T-helper 17 cell (primary cell): Measurements from ENCODE around the gene RPP38. TPM values are rescaled to one million over a fixed set of nuclear protein-coding genes. Genes with fewer than 3 reads are reported as not detected.

Experiments
- ATAC-seq: fragments of 150-1000 bp; cut with Tn5 transposase; 2 replicates; pipeline ENCODE4 v1.10.0; 2021; ENCODE audit warnings: mild to moderate bottlenecking, moderate library complexity
- DNase-seq, 3 donors: peaks; one replicate each; pipeline versions ENCODE4 v3.0.0 to v3.0.0-alpha.2; 2020 to 2021
- H3K9me3 ChIP-seq: one replicate; pipeline ENCODE4 v1.7.0; 2013; ENCODE audit warnings: low read length, mild to moderate bottlenecking; ENCODE audit not compliant: control insufficient read depth, poor library complexity, severe bottlenecking
- H3K27ac Mint-ChIP-seq: one replicate; pipeline ENCODE4 v1.8.0; 2022; ENCODE audit warnings: mild to moderate bottlenecking, moderate library complexity, mixed read lengths
- H3K27me3 Mint-ChIP-seq: one replicate; pipeline ENCODE4 v1.8.0; 2022; ENCODE audit warnings: mixed read lengths
- H3K36me3 Mint-ChIP-seq: one replicate; pipeline ENCODE4 v1.8.0; 2022; ENCODE audit warnings: low read depth, mixed read lengths
- H3K4me1 Mint-ChIP-seq: one replicate; pipeline ENCODE4 v1.8.0; 2022; ENCODE audit warnings: mild to moderate bottlenecking, mixed read lengths
- H3K4me3 Mint-ChIP-seq: one replicate; pipeline ENCODE4 v1.8.0; 2022; ENCODE audit warnings: mild to moderate bottlenecking, moderate library complexity, mixed read lengths
- total RNA-seq, 4 donors: library from RNA in 2 of 4; stranded (reverse) in 2 of 4; gene quantifications; one replicate each; pipeline ENCODE4 v1.2.3 and lab custom pipeline; 2022 to 2026

Gene RPP38
- total RNA-seq, 2 donors from 2014 or later: 12.1 to 14.3 TPM

DNA sequence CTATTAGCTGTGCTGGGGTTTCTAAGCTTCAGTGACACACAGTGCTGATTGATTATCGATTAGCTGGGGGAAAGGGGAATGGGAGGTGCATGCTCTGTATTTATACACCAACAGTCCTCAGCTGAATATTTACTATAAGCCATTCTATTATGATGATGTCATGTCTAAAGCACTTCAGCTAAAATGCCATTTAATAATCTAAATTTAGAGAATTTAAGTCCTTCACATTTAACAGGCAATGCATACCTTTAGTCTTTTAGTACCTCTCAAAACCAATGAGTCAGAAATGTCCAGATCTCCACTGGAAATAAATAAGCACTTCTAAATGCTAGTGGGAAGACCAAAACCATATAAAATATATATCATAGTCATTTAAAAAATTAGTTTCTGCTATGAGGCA, 24.6 kb downstream of the RPP38 start:
- H3K27ac Mint-ChIP-seq: peak overlapping the region; percentile 27
- H3K9me3 ChIP-seq: no peaks in the 10 kb centered on the region
- DNase-seq (no peak), ATAC-seq (no peak)
- no peak overlapping the region for H3K4me3 Mint-ChIP-seq
- H3K27me3 Mint-ChIP-seq: no peaks in the 10 kb centered on the region
- peaks cover 12% of the 10 kb centered on the region for H3K4me1 Mint-ChIP-seq
- H3K36me3 Mint-ChIP-seq: peaks cover 8% of the 10 kb centered on the region

GRCh38 chr10:15122477-15123030, 25.4 kb downstream of the RPP38 start:
- Mint-ChIP-seq H3K27ac (peak overlapping the region; percentile 83), H3K4me3 (no peak overlapping the region), H3K4me1 (peaks cover 12% of the 10 kb centered on the region), H3K27me3 (no peaks in the 10 kb centered on the region), H3K36me3 (peaks cover 8% of the 10 kb centered on the region)
- ATAC-seq (peak; percentile 57), DNase-seq (no peak)
- H3K9me3 ChIP-seq: no peaks in the 10 kb centered on the region

DNA sequence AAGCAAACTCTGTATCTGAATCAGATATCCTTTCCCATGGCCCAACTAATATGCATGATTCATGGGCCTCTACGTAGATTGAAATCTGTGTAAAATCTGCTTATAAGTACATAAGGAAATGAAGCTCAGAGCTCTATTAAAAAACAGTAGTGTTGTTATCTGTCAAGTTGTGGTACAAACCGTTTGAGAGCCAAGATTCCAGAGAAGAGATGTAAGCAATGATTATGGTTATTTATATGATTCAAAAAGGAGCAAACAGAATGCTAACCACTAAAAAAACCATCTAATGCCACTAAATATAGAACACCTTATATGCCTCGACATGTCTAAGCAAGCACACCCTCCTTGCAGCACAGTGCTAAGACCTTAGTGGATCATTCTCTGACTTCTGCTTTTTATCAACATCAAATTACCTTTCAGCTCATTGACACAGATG, 26.6 kb downstream of the RPP38 start:
- no peaks in the 10 kb centered on the region for H3K9me3 ChIP-seq
- DNase-seq (no peak), ATAC-seq (peak; percentile 40)
- H3K4me1 Mint-ChIP-seq: peaks cover 16% of the 10 kb centered on the region
- H3K27me3 Mint-ChIP-seq: no peaks in the 10 kb centered on the region
- H3K27ac Mint-ChIP-seq: peak overlapping the region; percentile 83
- H3K36me3 Mint-ChIP-seq: peaks cover 12% of the 10 kb centered on the region
- H3K4me3 Mint-ChIP-seq: peak overlapping the region; percentile 55

DNA sequence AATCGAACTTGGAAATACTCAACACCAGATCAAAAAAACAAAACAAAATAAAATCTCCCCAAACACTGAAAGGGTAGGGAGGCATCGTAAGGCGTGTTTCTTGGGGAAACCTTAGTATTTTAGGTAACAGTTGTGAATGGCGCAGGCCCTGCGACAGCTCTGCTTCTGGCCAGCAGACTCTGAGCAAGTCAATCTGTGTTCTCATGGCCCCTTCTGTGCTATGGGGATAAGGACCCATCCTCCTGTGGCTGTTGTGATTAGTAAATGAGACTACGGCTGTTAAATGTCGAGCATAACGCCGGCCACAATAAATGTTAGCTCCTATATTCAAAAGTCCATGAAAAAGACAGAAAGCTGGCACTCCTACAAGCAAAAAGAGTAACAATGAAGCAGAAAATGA, 27.0 kb downstream of the RPP38 start:
- H3K4me1 Mint-ChIP-seq: peaks cover 16% of the 10 kb centered on the region
- ATAC-seq (no peak), DNase-seq (no peak)
- peaks cover 12% of the 10 kb centered on the region for H3K36me3 Mint-ChIP-seq
- H3K27ac Mint-ChIP-seq: peak overlapping the region; percentile 83
- peak overlapping the region; percentile 55 for H3K4me3 Mint-ChIP-seq
- no peaks in the 10 kb centered on the region for H3K27me3 Mint-ChIP-seq
- H3K9me3 ChIP-seq: no peaks in the 10 kb centered on the region

DNA sequence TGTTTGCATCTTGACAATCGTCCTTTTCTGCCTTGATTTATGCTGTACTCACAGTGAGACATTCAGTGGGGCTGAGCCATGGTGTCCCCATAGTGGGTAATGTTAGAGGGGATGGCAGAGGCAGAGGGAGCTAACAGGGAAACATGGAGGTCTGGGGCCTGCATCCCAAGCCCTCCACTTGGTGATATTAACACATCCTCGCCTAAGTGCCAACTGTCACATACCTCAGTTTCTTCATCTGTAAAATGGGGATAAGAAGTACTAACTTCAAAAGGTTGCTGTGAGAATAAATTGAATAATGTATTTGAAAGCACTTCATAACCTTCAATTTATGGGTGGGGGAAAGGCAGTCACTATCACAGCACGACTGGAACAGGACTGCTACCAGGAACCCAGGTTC, 27.8 kb downstream of the RPP38 start:
- Mint-ChIP-seq H3K36me3 (peaks cover 10% of the 10 kb centered on the region), H3K4me1 (peaks cover 16% of the 10 kb centered on the region), H3K27me3 (no peaks in the 10 kb centered on the region), H3K27ac (peak overlapping the region; percentile 27), H3K4me3 (no peak overlapping the region)
- ATAC-seq (no peak), DNase-seq (no peak)
- H3K9me3 ChIP-seq: no peaks in the 10 kb centered on the region

DNA sequence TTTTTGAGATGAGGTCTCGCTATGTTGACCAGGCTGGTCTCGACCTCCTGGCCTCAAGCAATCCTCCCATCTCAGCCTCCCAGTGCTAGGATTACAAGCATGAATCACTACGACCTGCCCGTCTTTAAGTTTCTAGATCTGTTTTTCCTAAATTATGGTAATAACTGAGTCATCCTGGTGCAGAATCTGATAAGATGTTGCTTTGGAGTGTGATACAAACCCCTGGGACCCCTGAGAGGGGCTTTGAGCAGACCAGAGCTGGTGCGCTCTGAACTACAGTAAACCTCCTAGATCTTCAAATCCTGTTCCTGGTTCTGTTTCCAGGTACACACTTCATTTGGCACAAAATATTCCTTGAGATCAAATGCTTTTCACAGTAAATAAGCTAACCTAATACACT, 34.2 kb downstream of the RPP38 start:
- H3K9me3 ChIP-seq: no peaks in the 10 kb centered on the region
- DNase-seq (no peak), ATAC-seq (no peak)
- peaks cover 17% of the 10 kb centered on the region for H3K4me1 Mint-ChIP-seq
- H3K27me3 Mint-ChIP-seq: no peaks in the 10 kb centered on the region
- peak overlapping the region; percentile 76 for H3K27ac Mint-ChIP-seq
- peaks cover 15% of the 10 kb centered on the region for H3K36me3 Mint-ChIP-seq
- no peak overlapping the region for H3K4me3 Mint-ChIP-seq

DNA sequence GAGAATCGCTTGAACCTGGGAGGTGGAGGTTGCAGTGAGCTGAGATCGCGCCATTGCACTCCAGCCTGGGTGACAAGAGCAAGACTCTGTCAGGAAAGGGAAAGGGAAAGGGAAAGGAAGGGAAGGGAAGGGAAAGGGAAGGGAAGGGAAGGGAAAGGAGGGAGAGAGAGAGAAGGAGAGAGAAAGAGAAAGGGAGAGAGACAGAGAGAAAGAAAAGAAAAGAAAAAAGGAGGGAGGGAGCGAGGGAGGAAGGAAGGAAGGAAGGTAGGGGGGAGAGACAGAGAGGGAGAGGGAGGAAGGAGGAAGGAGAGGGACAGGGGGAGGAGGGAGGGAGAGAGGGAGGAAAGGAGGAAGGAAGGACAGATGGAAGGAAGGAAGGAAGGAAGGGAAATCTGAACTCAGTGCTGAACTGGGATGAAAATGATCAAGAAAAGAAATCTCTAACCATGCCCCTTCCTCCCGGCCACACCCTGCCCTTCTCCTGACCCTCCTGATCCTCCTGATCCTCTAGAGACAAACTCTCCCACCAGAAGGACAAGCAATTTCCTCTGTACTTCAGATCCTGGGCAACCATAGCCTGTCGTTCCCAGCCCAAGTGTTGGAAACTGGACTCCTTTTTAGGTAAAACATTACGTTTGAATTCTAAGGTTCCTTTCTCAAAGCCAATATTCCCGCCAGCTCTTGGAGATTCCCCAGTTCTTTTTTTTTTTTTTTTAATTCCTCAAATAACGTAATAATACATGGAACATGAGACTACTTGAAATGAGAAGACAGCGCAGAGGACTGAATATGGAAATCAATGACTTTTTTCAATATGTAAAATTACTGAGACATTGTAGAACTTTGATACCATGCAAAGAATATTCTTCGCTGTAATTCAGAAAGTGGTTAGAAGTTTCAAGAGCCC, 39.2 kb downstream of the RPP38 start:
- DNase-seq (no peak), ATAC-seq (no peak)
- no peak overlapping the region for H3K27ac Mint-ChIP-seq
- no peaks in the 10 kb centered on the region for H3K27me3 Mint-ChIP-seq
- peaks cover 16% of the 10 kb centered on the region for H3K4me1 Mint-ChIP-seq
- no peak overlapping the region for H3K4me3 Mint-ChIP-seq
- H3K9me3 ChIP-seq: no peaks in the 10 kb centered on the region
- peaks cover 12% of the 10 kb centered on the region for H3K36me3 Mint-ChIP-seq

DNA sequence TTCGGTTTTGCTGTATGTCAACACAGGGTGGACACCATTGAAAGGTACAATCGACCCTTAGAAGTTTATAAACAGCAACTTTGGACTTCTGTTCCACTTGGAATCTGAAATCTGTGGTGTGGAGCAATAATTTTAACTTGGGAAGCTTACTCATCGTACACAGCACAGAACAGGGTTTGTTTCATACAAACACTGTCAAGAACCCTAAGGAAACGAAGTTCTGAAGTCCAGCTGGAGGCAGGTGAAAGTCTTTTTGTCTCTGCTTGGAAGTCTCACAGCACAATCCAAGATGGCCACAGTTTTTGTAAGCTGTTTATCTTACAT, 39.8 kb downstream of the RPP38 start:
- DNase-seq (no peak), ATAC-seq (no peak)
- Mint-ChIP-seq H3K4me1 (peaks cover 20% of the 10 kb centered on the region), H3K27ac (no peak overlapping the region), H3K4me3 (no peak overlapping the region), H3K36me3 (peaks cover 12% of the 10 kb centered on the region), H3K27me3 (no peaks in the 10 kb centered on the region)
- no peaks in the 10 kb centered on the region for H3K9me3 ChIP-seq

GRCh38 chr10:15137636-15138035, 40.5 kb downstream of the RPP38 start:
- DNase-seq (no peak), ATAC-seq (no peak)
- Mint-ChIP-seq H3K36me3 (peaks cover 12% of the 10 kb centered on the region), H3K27me3 (no peaks in the 10 kb centered on the region), H3K4me1 (peaks cover 25% of the 10 kb centered on the region), H3K4me3 (no peak overlapping the region), H3K27ac (peak overlapping the region; percentile 30)
- no peaks in the 10 kb centered on the region for H3K9me3 ChIP-seq

- Mint-ChIP-seq H3K27me3 (no peaks in the 10 kb centered on the region), H3K4me1 (peaks cover 34% of the 10 kb centered on the region), H3K36me3 (peaks cover 7% of the 10 kb centered on the region), H3K27ac (no peak overlapping the region), H3K4me3 (no peak overlapping the region)
- ATAC-seq (no peak), DNase-seq (no peak)
- H3K9me3 ChIP-seq: no peaks in the 10 kb centered on the region
These were observed 43.5 kb downstream of the RPP38 start for GRCh38 chr10:15140698-15141097.

DNA sequence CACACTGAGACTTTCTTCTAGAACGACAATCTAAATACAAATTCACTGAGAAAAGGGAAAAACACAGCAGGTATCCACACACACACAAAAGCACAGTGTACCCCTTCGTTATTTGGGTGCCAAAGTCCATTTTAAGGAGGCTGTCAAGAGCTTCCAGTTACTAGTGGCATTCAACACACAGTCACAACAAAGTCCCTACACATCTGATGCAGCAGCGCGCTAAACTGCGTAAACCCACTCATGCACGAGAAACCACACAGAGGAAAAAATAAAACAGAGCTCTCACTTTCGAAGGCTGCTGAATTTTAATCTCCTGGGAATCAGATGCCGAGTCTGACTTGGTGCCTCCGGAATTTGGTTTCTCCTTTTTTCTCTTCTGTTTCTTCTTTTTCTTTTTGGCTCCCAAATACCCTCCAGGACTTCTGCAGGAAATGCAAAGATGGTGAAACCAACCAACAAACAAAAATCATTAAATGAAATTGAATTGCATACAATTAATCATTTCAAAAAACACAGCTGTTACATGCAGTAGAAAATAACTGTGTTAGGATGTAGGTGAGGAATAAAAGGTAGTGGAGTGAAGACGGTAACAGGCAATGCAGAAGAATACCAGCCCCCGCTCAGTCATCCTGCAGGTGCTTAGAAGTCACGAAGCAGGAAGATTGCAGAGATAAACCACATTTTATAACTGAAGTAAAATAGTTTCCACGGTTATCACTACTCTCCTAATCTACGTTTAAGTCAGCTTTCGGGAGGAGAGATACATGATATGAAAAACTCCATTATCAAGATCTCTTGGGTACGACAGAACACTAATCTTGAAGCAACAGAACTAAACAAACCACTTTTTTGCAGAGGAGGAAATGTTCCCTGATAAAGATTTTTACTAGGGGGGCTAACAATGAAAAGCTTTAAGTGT, 44.2 kb downstream of the RPP38 start:
- no peaks in the 10 kb centered on the region for H3K9me3 ChIP-seq
- Mint-ChIP-seq H3K36me3 (peaks cover 5% of the 10 kb centered on the region), H3K27ac (peak overlapping the region; percentile 68), H3K4me1 (peaks cover 35% of the 10 kb centered on the region), H3K27me3 (no peaks in the 10 kb centered on the region), H3K4me3 (peak overlapping the region; percentile 41)
- no peak for DNase-seq
- peak; percentile 66 for ATAC-seq

- H3K27me3 Mint-ChIP-seq: no peaks in the 10 kb centered on the region
- H3K9me3 ChIP-seq: no peaks in the 10 kb centered on the region
- ATAC-seq: no peak
- H3K27ac Mint-ChIP-seq: peak overlapping the region; percentile 1
- H3K36me3 Mint-ChIP-seq: no peaks in the 10 kb centered on the region
- H3K4me3 Mint-ChIP-seq: no peak overlapping the region
- H3K4me1 Mint-ChIP-seq: peaks cover 34% of the 10 kb centered on the region
- no peak for DNase-seq
These were observed 47.6 kb downstream of the RPP38 start for GRCh38 chr10:15144788-15145187.

- Mint-ChIP-seq H3K36me3 (no peaks in the 10 kb centered on the region), H3K4me3 (no peak overlapping the region), H3K27me3 (no peaks in the 10 kb centered on the region), H3K4me1 (peaks cover 30% of the 10 kb centered on the region), H3K27ac (no peak overlapping the region)
- no peak for ATAC-seq
- H3K9me3 ChIP-seq: no peaks in the 10 kb centered on the region
- DNase-seq: no peak
These were observed 49.2 kb downstream of the RPP38 start for GRCh38 chr10:15146366-15146765.
